HG02623 (cell line): Measurements from ENCODE around the gene MYO1E.
"Not testable (repeated sequence)": the region's sequence is repeated elsewhere in the genome, so short reads cannot be mapped to it uniquely, and the experiment has no call there.

ENCODE experiments used
- ATAC-seq: cut with Tn5 transposase; IDR thresholded peaks from one replicate; pipeline ENCODE4 v1.9.1; 2021; ENCODE audit warnings: moderate library complexity; ENCODE audit not compliant: unreplicated experiment

Gene MYO1E

GRCh38 chr15:59174151-59174834, 198.4 kb downstream of the MYO1E start:
- no peak for ATAC-seq

- ATAC-seq, result no peak
Observed at GRCh38 chr15:59173194-59173593, 199.5 kb downstream of the MYO1E start.

GRCh38 chr15:59172289-59172901, 200.3 kb downstream of the MYO1E start:
- no peak for ATAC-seq

GRCh38 chr15:59171067-59171397, 201.6 kb downstream of the MYO1E start:
- ATAC-seq, result no peak

- ATAC-seq, result no peak
Observed at GRCh38 chr15:59170295-59171066, 202.2 kb downstream of the MYO1E start.

GRCh38 chr15:59169251-59169708, 203.4 kb downstream of the MYO1E start:
- no peak for ATAC-seq

GRCh38 chr15:59168536-59168935, 204.1 kb downstream of the MYO1E start:
- no peak for ATAC-seq

GRCh38 chr15:59166601-59167265, 205.9 kb downstream of the MYO1E start:
- no peak for ATAC-seq

GRCh38 chr15:59166166-59166565, 206.5 kb downstream of the MYO1E start:
- ATAC-seq, result no peak

- ATAC-seq, result no peak
Observed at GRCh38 chr15:59165726-59166125, 206.9 kb downstream of the MYO1E start.

GRCh38 chr15:59162080-59162479, 210.6 kb downstream of the MYO1E start:
- ATAC-seq, result not testable (repeated sequence)

GRCh38 chr15:59160880-59161593, 211.6 kb downstream of the MYO1E start:
- ATAC-seq, result no peak

- no peak for ATAC-seq
Observed at GRCh38 chr15:59159210-59159609, 213.5 kb downstream of the MYO1E start.

- ATAC-seq, result no peak
Observed at GRCh38 chr15:59158701-59159034, 214.0 kb downstream of the MYO1E start.

- ATAC-seq, result no peak
Observed at GRCh38 chr15:59157840-59158700, 214.6 kb downstream of the MYO1E start.

- ATAC-seq, result no peak
Observed at GRCh38 chr15:59157396-59157795, 215.3 kb downstream of the MYO1E start.

- no peak for ATAC-seq
Observed at GRCh38 chr15:59155431-59155830, 217.2 kb downstream of the MYO1E start.

GRCh38 chr15:59154243-59154642, 218.4 kb downstream of the MYO1E start:
- ATAC-seq, result no peak

GRCh38 chr15:59153466-59153865, 219.2 kb downstream of the MYO1E start:
- no peak for ATAC-seq
